Stomach smooth muscle (tissue), 2 donors: ENCODE data around the gene CA10.

Experiments used
- H3K27ac ChIP-seq: one replicate; pipeline ENCODE4 v1.7.0; 2013; ENCODE audit warnings: mild to moderate bottlenecking, low read length, inconsistent platforms
- H3K27me3 ChIP-seq, 2 donors: one replicate each; pipeline ENCODE4 v1.7.0; 2013; ENCODE audit warnings: low read length in 2 of 2; ENCODE audit not compliant: insufficient read depth in 2 of 2, control insufficient read depth in 1 of 2
- H3K36me3 ChIP-seq, 2 donors: one replicate each; pipeline ENCODE4 v1.7.0; 2013; ENCODE audit warnings: low read length in 2 of 2; ENCODE audit not compliant: control insufficient read depth in 2 of 2, insufficient read depth in 2 of 2
- H3K4me1 ChIP-seq: one replicate; pipeline ENCODE4 v1.7.0; 2013; ENCODE audit warnings: low read length; ENCODE audit not compliant: control insufficient read depth, insufficient read depth
- H3K4me3 ChIP-seq, 2 donors: one replicate each; pipeline ENCODE4 v1.7.0; 2013; ENCODE audit warnings: low read length in 2 of 2
- H3K9ac ChIP-seq, 2 donors: one replicate each; pipeline ENCODE4 v1.7.0; 2013; ENCODE audit warnings: low read length in 2 of 2, mild to moderate bottlenecking in 1 of 2
- H3K9me3 ChIP-seq, 2 donors: one replicate each; pipeline ENCODE4 v1.7.0; 2013; ENCODE audit warnings: low read length in 2 of 2; ENCODE audit not compliant: control insufficient read depth in 2 of 2
- donor health status: healthy.
- donor health status: Pancreatic carcinoma.

Gene CA10

GRCh38 chr17:51748749-51749604 is 409.5 kb downstream of the CA10 start:
- H3K9me3 ChIP-seq = no peaks in the 10 kb centered on the region
- no peak overlapping the region for H3K4me3 ChIP-seq
- no peak overlapping the region for H3K27ac ChIP-seq
- H3K27me3 ChIP-seq = no peaks in the 10 kb centered on the region
- H3K4me1 ChIP-seq = no peaks in the 10 kb centered on the region
- H3K36me3 ChIP-seq = no peaks in the 10 kb centered on the region
- no peak overlapping the region for H3K9ac ChIP-seq

GRCh38 chr17:51746421-51746820 is 412.1 kb downstream of the CA10 start:
- no peaks in the 10 kb centered on the region for H3K27me3 ChIP-seq
- no peak overlapping the region for H3K27ac ChIP-seq
- no peaks in the 10 kb centered on the region for H3K4me1 ChIP-seq
- H3K4me3 ChIP-seq = no peak overlapping the region
- no peaks in the 10 kb centered on the region for H3K9me3 ChIP-seq
- no peak overlapping the region for H3K9ac ChIP-seq
- no peaks in the 10 kb centered on the region for H3K36me3 ChIP-seq

GRCh38 chr17:51745993-51746392 is 412.5 kb downstream of the CA10 start:
- Histone ChIP-seq H3K36me3 (no peaks in the 10 kb centered on the region), H3K9ac (no peak overlapping the region), H3K27ac (no peak overlapping the region), H3K4me1 (no peaks in the 10 kb centered on the region), H3K4me3 (no peak overlapping the region), H3K9me3 (no peaks in the 10 kb centered on the region), H3K27me3 (no peaks in the 10 kb centered on the region)

- Histone ChIP-seq H3K27me3 (no peaks in the 10 kb centered on the region), H3K9ac (no peak overlapping the region), H3K9me3 (no peaks in the 10 kb centered on the region), H3K36me3 (no peaks in the 10 kb centered on the region), H3K4me3 (no peak overlapping the region), H3K27ac (no peak overlapping the region), H3K4me1 (no peaks in the 10 kb centered on the region)
Observed at GRCh38 chr17:51743477-51743876, 415.0 kb downstream of the CA10 start.

- H3K27ac ChIP-seq = no peak overlapping the region
- no peaks in the 10 kb centered on the region for H3K9me3 ChIP-seq
- no peaks in the 10 kb centered on the region for H3K4me1 ChIP-seq
- H3K4me3 ChIP-seq = no peak overlapping the region
- H3K27me3 ChIP-seq = no peaks in the 10 kb centered on the region
- no peak overlapping the region for H3K9ac ChIP-seq
- H3K36me3 ChIP-seq = no peaks in the 10 kb centered on the region
Observed at GRCh38 chr17:51742571-51742970, 415.9 kb downstream of the CA10 start.

- Histone ChIP-seq H3K9ac (no peak overlapping the region), H3K27me3 (no peaks in the 10 kb centered on the region), H3K27ac (no peak overlapping the region), H3K4me1 (no peaks in the 10 kb centered on the region), H3K4me3 (no peak overlapping the region), H3K9me3 (no peaks in the 10 kb centered on the region), H3K36me3 (no peaks in the 10 kb centered on the region)
Observed at GRCh38 chr17:51741458-51741857, 417.1 kb downstream of the CA10 start.

GRCh38 chr17:51740531-51740930 is 418.0 kb downstream of the CA10 start:
- Histone ChIP-seq H3K4me3 (no peak overlapping the region), H3K27me3 (no peaks in the 10 kb centered on the region), H3K27ac (no peak overlapping the region), H3K36me3 (no peaks in the 10 kb centered on the region), H3K4me1 (no peaks in the 10 kb centered on the region), H3K9me3 (no peaks in the 10 kb centered on the region), H3K9ac (no peak overlapping the region)

- Histone ChIP-seq H3K4me1 (no peaks in the 10 kb centered on the region), H3K36me3 (no peaks in the 10 kb centered on the region), H3K9me3 (no peaks in the 10 kb centered on the region), H3K4me3 (no peak overlapping the region), H3K9ac (no peak overlapping the region), H3K27ac (no peak overlapping the region), H3K27me3 (no peaks in the 10 kb centered on the region)
Observed at GRCh38 chr17:51739245-51739886, 419.1 kb downstream of the CA10 start.

GRCh38 chr17:51736356-51736755 is 422.2 kb downstream of the CA10 start:
- no peaks in the 10 kb centered on the region for H3K36me3 ChIP-seq
- H3K4me1 ChIP-seq = no peaks in the 10 kb centered on the region
- H3K4me3 ChIP-seq = no peak overlapping the region
- no peaks in the 10 kb centered on the region for H3K27me3 ChIP-seq
- H3K9ac ChIP-seq = no peak overlapping the region
- H3K27ac ChIP-seq = no peak overlapping the region
- H3K9me3 ChIP-seq = no peaks in the 10 kb centered on the region

GRCh38 chr17:51734976-51735375 is 423.5 kb downstream of the CA10 start:
- H3K27me3 ChIP-seq = no peaks in the 10 kb centered on the region
- H3K9ac ChIP-seq = no peak overlapping the region

GRCh38 chr17:51734462-51734861 is 424.1 kb downstream of the CA10 start:
- Histone ChIP-seq H3K9ac (no peak overlapping the region), H3K27me3 (no peaks in the 10 kb centered on the region), H3K27ac (no peak overlapping the region), H3K4me3 (no peak overlapping the region), H3K9me3 (no peaks in the 10 kb centered on the region), H3K36me3 (no peaks in the 10 kb centered on the region), H3K4me1 (no peaks in the 10 kb centered on the region)

More at GRCh38 chr17:51734976-51735375, 423.5 kb downstream of the CA10 start:
- Histone ChIP-seq H3K36me3 (no peaks in the 10 kb centered on the region), H3K9me3 (no peaks in the 10 kb centered on the region), H3K4me3 (no peak overlapping the region), H3K4me1 (no peaks in the 10 kb centered on the region), H3K27ac (no peak overlapping the region)
